Vagina (tissue), 2 donors: ENCODE measurements around the gene ADORA3. TPM values are rescaled to one million over a fixed set of nuclear protein-coding genes. Genes with fewer than 3 reads are reported as not detected.

Experiments used
- DNase-seq, 2 donors: peaks; one replicate each; pipeline ENCODE4 v3.0.0-alpha.2; 2017; ENCODE audit errors: extremely low spot score in 2 of 2
- H3K27ac ChIP-seq: fragments of 200-600 bp; sonication (generic); one replicate; pipeline ENCODE4 v1.5.1; 2019
- H3K27me3 ChIP-seq: fragments of 200-600 bp; sonication (generic); one replicate; pipeline ENCODE4 v1.5.1; 2019
- H3K36me3 ChIP-seq, 2 donors: fragments of 200-600 bp; sonication (generic); one replicate each; pipeline ENCODE4 v1.5.1; 2017 to 2019
- H3K4me1 ChIP-seq: fragments of 200-600 bp; sonication (generic); one replicate; pipeline ENCODE4 v1.5.1; 2019
- H3K4me3 ChIP-seq, 2 donors: fragments of 200-600 bp; sonication (generic); 1 replicate in 1 of 2; 2 replicates in 1 of 2; pipeline ENCODE4 v1.5.1; 2016 to 2019
- H3K9me3 ChIP-seq: fragments of 200-600 bp; sonication (generic); one replicate; pipeline ENCODE4 v1.5.1; 2019
- POLR2A ChIP-seq, 2 donors: fragments of 450-650 bp; IDR thresholded peaks; one replicate each; pipeline ENCODE4 v1.6.1; 2017; ENCODE audit warnings: antibody characterized with exemption in 2 of 2, mild to moderate bottlenecking in 2 of 2, moderate library complexity in 2 of 2
- POLR2AphosphoS5 ChIP-seq, 2 donors: sonication (generic); formaldehyde crosslinking; IDR thresholded peaks; one replicate each; pipeline ENCODE4 v1.9.0; 2017; ENCODE audit warnings: antibody characterized with exemption in 2 of 2, mild to moderate bottlenecking in 2 of 2, low read depth in 1 of 2; ENCODE audit not compliant: insufficient read depth in 1 of 2
- intact Hi-C: fragments of 100-400 bp; cut with DNase I; formaldehyde crosslinking; loops from one replicate; pipeline ENCODE4 v1.15.1; 2023
- total RNA-seq: library from RNA; depleted of rRNA; stranded (reverse); fragments of >200 nt; gene quantifications from one replicate; pipeline ENCODE4 v1.2.3, GENCODE V29; 2016
- TF ChIP-seq, protein P1 (sequence below), 3 experiments: fragments of 450-650 bp in 2 of 3; fragments of 200-600 bp in 1 of 3; sonication (generic) in 1 of 3; IDR thresholded peaks; one replicate each; pipeline ENCODE4 v1.5.1; 2017 to 2019; ENCODE audit warnings: antibody characterized with exemption in 3 of 3, mild to moderate bottlenecking in 2 of 3, moderate library complexity in 2 of 3

The ADORA3 gene
- total RNA-seq, 1 donor from 2014 or later: 5.2 TPM

DNA sequence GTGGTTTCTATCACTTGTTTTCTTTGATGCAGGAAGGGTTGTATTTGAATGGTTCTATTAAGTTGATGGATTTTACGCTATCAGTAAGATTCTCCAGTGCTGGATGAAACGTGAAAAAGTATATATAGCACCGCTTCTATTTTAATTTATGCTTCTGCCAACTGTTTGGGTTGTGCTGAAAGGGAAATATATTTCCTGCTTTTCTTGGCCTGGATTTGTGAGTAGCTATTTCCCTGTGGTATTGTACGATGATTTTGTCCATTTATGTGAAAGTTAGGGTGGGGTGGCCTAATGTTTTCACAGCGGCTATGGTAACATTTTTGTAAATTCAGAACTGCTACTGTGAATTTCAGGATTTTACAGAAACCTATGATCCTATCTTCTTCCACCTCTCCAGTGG lies 29.3 kb downstream of the ADORA3 start:
- DNase-seq: no peak
- peaks cover 5% of the 10 kb centered on the region for H3K4me1 ChIP-seq
- H3K27ac ChIP-seq: peak overlapping the region; percentile 33
- intact Hi-C loops: no loop called here
- H3K4me3 ChIP-seq: peak overlapping the region in 1 of 2 donors; percentile 0
- peaks cover 0 to 16% of the 10 kb centered on the region in 2 donors for H3K36me3 ChIP-seq
- TF ChIP-seq POLR2AphosphoS5 (IDR thresholded peaks at IDR 0.05; ENCODE audit: insufficient read depth in 1 of 2, low read depth in 1 of 2) (no peak), POLR2A (IDR thresholded peaks at IDR 0.05) (no peak)
- TF ChIP-seq, protein P1, sequence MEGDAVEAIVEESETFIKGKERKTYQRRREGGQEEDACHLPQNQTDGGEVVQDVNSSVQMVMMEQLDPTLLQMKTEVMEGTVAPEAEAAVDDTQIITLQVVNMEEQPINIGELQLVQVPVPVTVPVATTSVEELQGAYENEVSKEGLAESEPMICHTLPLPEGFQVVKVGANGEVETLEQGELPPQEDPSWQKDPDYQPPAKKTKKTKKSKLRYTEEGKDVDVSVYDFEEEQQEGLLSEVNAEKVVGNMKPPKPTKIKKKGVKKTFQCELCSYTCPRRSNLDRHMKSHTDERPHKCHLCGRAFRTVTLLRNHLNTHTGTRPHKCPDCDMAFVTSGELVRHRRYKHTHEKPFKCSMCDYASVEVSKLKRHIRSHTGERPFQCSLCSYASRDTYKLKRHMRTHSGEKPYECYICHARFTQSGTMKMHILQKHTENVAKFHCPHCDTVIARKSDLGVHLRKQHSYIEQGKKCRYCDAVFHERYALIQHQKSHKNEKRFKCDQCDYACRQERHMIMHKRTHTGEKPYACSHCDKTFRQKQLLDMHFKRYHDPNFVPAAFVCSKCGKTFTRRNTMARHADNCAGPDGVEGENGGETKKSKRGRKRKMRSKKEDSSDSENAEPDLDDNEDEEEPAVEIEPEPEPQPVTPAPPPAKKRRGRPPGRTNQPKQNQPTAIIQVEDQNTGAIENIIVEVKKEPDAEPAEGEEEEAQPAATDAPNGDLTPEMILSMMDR (IDR thresholded peaks at IDR 0.05): no peak
- H3K9me3 ChIP-seq: no peaks in the 10 kb centered on the region
- H3K27me3 ChIP-seq: no peaks in the 10 kb centered on the region

DNA sequence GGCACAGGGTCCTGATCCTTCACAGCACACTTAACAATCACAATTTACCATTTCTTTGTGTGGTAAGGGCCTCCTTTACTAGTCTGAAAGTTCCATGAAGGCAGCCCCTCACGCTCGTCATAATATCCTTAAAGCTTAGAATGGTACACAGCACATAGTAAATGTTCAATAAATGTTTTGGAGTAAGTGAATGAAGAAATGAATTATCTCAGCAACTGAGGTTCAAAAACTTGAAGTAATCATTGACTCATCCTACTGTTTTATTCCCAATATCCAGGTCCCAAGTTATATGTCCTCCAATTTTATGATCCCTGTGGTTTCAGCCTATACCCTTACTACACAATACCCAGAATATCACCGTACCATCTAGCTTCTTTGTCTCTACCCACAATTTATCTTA lies 31.9 kb downstream of the ADORA3 start:
- no peak overlapping the region for H3K27ac ChIP-seq
- H3K9me3 ChIP-seq: no peaks in the 10 kb centered on the region
- peaks cover 5% of the 10 kb centered on the region for H3K4me1 ChIP-seq
- peaks cover 0 to 39% of the 10 kb centered on the region in 2 donors for H3K36me3 ChIP-seq
- TF ChIP-seq, protein P1 (IDR thresholded peaks at IDR 0.05): no peak
- TF ChIP-seq POLR2AphosphoS5 (IDR thresholded peaks at IDR 0.05; ENCODE audit: insufficient read depth in 1 of 2, low read depth in 1 of 2) (no peak), POLR2A (IDR thresholded peaks at IDR 0.05) (no peak)
- intact Hi-C loops: no loop called here
- no peaks in the 10 kb centered on the region for H3K27me3 ChIP-seq
- no peak overlapping the region for H3K4me3 ChIP-seq
- no peak for DNase-seq

DNA sequence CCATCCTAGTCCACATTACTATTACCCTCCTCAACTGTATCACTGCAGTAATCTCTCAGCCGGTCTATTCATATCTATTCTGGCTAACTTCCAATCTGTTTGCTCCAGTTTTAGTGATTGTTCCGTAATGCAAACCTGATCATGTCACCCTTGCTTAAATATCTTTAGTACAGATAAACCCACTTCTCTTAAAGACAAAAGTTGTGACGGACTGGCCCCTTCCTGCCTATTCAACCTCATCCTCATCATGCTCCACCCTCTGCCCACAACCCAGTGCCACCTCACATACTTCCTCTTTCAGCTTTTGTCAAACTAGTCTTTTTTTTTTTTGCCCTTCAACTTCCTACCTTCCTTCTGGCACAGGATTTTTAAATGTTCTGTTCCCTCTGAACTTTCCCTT lies 32.4 kb downstream of the ADORA3 start:
- peaks cover 3% of the 10 kb centered on the region for H3K4me1 ChIP-seq
- H3K36me3 ChIP-seq: peaks cover 0 to 42% of the 10 kb centered on the region in 2 donors
- no peak for DNase-seq
- H3K4me3 ChIP-seq: no peak overlapping the region
- no peak overlapping the region for H3K27ac ChIP-seq
- no peaks in the 10 kb centered on the region for H3K9me3 ChIP-seq
- intact Hi-C loops: no loop called here
- no peaks in the 10 kb centered on the region for H3K27me3 ChIP-seq
- no peak for TF ChIP-seq POLR2AphosphoS5 (IDR thresholded peaks at IDR 0.05; ENCODE audit: insufficient read depth in 1 of 2, low read depth in 1 of 2)
- TF ChIP-seq, protein P1 (IDR thresholded peaks at IDR 0.05): no peak
- no peak for TF ChIP-seq POLR2A (IDR thresholded peaks at IDR 0.05)

DNA sequence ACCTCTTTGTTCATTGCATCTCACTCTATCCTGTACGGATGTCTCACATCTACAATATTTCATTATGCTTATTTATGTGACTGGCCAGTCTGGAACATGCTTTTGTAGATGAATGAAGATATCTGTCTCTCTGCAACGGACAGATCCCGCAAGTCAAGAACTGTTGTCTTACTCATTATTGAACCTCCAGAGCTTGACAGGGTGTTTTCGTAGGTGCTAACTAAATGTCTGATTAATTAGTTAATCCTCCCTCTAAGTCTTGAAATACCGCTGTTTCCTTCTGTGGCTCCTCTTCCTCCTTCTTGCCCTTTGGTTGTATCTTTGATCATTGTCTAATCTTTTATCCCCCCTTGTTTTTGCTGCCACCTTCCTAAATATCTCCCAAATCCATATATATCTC lies 32.8 kb downstream of the ADORA3 start:
- Histone ChIP-seq H3K27me3 (no peaks in the 10 kb centered on the region), H3K36me3 (peaks cover 0 to 46% of the 10 kb centered on the region in 2 donors), H3K4me3 (no peak overlapping the region), H3K4me1 (no peaks in the 10 kb centered on the region), H3K27ac (no peak overlapping the region), H3K9me3 (no peaks in the 10 kb centered on the region)
- no peak for DNase-seq
- intact Hi-C loops: no loop called here
- TF ChIP-seq, protein P1 (IDR thresholded peaks at IDR 0.05): no peak
- no peak for TF ChIP-seq POLR2A (IDR thresholded peaks at IDR 0.05)
- no peak for TF ChIP-seq POLR2AphosphoS5 (IDR thresholded peaks at IDR 0.05; ENCODE audit: insufficient read depth in 1 of 2, low read depth in 1 of 2)

DNA sequence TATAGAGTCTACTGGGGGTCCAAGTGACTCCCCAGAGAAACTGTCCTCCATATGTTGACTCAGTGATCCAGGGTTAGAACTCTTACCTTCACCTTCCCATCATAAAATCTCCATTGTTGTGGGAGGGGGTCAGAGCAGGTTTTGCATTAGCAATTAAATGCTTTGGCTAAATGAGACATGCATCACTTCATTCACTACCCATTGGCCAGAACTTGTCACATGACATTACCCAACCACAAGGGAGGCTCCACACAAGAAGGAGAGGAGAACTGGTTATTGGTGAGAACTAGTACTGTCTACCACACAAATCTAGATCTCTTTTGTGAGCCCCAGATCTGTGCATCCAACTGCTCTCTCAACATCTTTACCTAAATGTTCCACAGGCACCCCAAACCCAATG lies 33.9 kb downstream of the ADORA3 start:
- no peak for DNase-seq
- H3K36me3 ChIP-seq: peaks cover 0 to 50% of the 10 kb centered on the region in 2 donors

More for the DNA sequence above, 33.9 kb downstream of the ADORA3 start:
- no peaks in the 10 kb centered on the region for H3K27me3 ChIP-seq
- intact Hi-C loops: no loop called here
- H3K9me3 ChIP-seq: no peaks in the 10 kb centered on the region
- no peak overlapping the region for H3K27ac ChIP-seq
- TF ChIP-seq, protein P1 (IDR thresholded peaks at IDR 0.05): no peak
- no peak for TF ChIP-seq POLR2AphosphoS5 (IDR thresholded peaks at IDR 0.05; ENCODE audit: insufficient read depth in 1 of 2, low read depth in 1 of 2)
- TF ChIP-seq POLR2A (IDR thresholded peaks at IDR 0.05): no peak
- H3K4me3 ChIP-seq: no peak overlapping the region
- H3K4me1 ChIP-seq: no peaks in the 10 kb centered on the region
